Stomach smooth muscle (tissue), 2 donors: ENCODE measurements around the gene ITPR1.

Experiments
- H3K27ac ChIP-seq: one replicate; pipeline ENCODE4 v1.7.0; 2013; ENCODE audit warnings: mild to moderate bottlenecking, low read length, inconsistent platforms
- H3K27me3 ChIP-seq, 2 donors: one replicate each; pipeline ENCODE4 v1.7.0; 2013; ENCODE audit warnings: low read length in 2 of 2; ENCODE audit not compliant: insufficient read depth in 2 of 2, control insufficient read depth in 1 of 2
- H3K36me3 ChIP-seq, 2 donors: one replicate each; pipeline ENCODE4 v1.7.0; 2013; ENCODE audit warnings: low read length in 2 of 2; ENCODE audit not compliant: control insufficient read depth in 2 of 2, insufficient read depth in 2 of 2
- H3K4me1 ChIP-seq: one replicate; pipeline ENCODE4 v1.7.0; 2013; ENCODE audit warnings: low read length; ENCODE audit not compliant: control insufficient read depth, insufficient read depth
- H3K4me3 ChIP-seq, 2 donors: one replicate each; pipeline ENCODE4 v1.7.0; 2013; ENCODE audit warnings: low read length in 2 of 2
- H3K9ac ChIP-seq, 2 donors: one replicate each; pipeline ENCODE4 v1.7.0; 2013; ENCODE audit warnings: low read length in 2 of 2, mild to moderate bottlenecking in 1 of 2
- H3K9me3 ChIP-seq, 2 donors: one replicate each; pipeline ENCODE4 v1.7.0; 2013; ENCODE audit warnings: low read length in 2 of 2; ENCODE audit not compliant: control insufficient read depth in 2 of 2
- donor health status: healthy.
- donor health status: Pancreatic carcinoma.

ITPR1 gene

DNA sequence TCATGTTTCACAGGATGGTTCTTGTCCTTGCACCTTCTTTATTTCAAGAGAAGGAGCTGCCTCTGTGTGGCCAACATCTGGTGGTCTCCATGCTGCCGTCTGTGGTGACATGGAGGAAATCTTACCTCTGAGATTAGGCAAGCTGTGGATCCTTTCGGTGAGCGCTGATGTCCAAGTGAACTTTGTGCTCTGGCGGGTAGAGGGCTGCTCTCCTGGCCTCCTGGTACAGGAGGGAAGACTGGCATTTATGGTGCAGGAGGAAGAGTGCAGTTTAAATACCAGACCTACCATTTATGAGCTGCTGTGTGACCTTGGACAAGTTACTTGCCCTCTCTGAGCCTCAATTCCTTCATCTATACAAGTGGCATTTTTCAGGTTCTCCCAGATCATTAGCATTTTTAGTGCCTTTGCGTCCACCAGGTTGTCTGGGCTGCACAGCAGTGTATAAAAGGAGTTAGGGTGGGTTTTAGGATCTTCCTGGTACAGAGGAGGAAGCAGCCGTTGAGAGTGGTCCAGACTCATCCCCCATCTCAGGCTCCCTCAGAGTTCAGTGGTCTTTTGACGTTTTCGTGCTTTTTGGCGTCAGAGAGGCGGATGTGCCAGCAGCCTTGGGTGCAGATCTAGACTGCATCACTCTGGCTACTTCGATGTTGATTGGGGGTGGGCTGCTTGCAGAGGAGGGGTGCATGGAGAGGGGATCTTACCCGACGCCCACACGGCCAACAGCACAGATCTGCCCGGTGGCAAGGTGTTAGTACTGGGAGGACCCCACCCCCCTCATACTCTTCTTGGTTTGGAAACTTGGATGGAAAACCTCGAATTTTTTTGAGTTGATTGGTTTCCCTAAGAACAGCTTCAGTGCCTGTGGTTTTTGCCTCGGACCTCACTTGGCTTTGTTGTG is 162.2 kb downstream of the ITPR1 start:
- Histone ChIP-seq H3K4me1 (no peaks in the 10 kb centered on the region), H3K9ac (no peak overlapping the region), H3K36me3 (peaks cover 15 to 30% of the 10 kb centered on the region in 2 donors), H3K27me3 (no peaks in the 10 kb centered on the region), H3K27ac (no peak overlapping the region), H3K9me3 (no peaks in the 10 kb centered on the region), H3K4me3 (no peak overlapping the region)

DNA sequence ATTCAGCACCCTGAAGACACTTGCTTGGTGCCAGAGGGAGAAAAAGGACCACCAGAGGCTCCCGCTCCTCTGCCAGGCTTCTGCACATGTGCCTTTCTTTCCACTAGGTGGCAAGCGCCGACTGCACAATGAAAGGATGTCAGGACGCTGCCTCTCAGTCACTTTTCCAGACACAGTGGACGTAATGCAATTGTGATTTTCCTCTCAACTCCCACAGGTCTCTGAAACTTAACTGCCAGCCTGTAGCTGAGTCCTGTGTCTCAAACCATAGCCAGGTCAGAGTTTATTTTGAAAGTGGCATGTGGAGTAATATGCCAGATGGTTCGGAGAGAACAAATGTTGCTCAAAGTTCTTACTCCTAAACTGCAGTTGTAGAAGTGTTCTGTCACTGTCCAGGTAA is 162.9 kb downstream of the ITPR1 start:
- Histone ChIP-seq H3K27ac (no peak overlapping the region), H3K4me3 (no peak overlapping the region)

DNA sequence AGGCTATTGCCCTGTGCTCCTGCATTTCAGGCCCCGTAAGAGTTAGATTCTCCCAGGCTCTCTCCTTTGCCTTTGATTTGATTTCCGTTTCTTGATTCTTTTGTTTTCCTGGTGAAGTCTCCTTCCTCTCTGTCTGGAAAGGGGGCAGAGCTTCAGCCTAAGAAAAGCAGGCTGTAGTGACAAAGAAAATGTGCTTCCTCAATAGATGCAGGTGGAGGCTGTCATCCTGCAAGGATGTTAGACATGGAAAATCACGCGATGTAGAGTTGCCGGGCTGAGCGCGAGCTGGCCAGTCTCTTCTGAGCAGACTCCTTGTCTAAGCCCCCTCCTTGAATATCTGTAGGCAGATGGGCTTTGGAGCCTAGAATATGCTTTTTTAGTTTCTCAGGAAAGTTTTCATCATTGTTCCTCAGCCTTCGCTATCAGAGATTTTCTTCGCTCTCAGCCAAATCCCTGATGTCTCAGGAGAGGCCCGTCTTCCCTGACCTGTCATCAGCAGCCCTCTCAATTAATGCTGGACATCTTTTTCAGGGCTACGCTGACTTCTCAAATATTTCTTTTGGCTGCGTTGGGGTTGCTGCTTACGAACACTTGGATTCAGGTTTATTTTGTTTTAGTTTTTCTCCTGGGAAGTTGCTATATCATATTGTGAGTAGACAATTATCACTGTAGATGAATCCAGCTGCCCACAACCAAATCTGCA is 163.6 kb downstream of the ITPR1 start:
- Histone ChIP-seq H3K27ac (no peak overlapping the region), H3K9me3 (no peaks in the 10 kb centered on the region), H3K27me3 (no peaks in the 10 kb centered on the region), H3K9ac (no peak overlapping the region), H3K4me1 (no peaks in the 10 kb centered on the region), H3K36me3 (peaks cover 13 to 24% of the 10 kb centered on the region in 2 donors), H3K4me3 (no peak overlapping the region)

More for the DNA sequence above, 162.9 kb downstream of the ITPR1 start:
- no peaks in the 10 kb centered on the region for H3K4me1 ChIP-seq
- no peaks in the 10 kb centered on the region for H3K27me3 ChIP-seq
- no peaks in the 10 kb centered on the region for H3K9me3 ChIP-seq
- no peak overlapping the region for H3K9ac ChIP-seq
- peaks cover 15 to 27% of the 10 kb centered on the region in 2 donors for H3K36me3 ChIP-seq

DNA sequence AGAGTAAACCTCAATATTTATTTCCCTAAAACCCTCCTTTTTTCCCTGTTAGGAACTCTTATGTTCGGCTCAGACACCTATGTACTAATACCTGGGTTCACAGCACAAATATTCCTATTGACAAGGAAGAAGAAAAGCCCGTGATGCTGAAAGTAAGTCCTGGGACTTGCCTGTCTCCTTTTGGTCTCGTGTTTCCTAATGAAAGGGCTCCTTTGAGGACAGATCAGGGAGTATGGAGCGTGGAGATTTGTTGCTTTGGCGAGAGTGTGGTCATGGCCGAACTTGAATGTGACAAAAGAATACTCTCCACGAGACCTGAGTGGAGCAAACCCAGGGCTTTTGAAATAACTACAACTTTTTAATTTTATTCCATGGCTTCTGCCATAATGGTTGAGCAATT is 167.8 kb downstream of the ITPR1 start:
- H3K27ac ChIP-seq, result no peak overlapping the region
- H3K36me3 ChIP-seq, result peaks cover 20 to 21% of the 10 kb centered on the region in 2 donors

DNA sequence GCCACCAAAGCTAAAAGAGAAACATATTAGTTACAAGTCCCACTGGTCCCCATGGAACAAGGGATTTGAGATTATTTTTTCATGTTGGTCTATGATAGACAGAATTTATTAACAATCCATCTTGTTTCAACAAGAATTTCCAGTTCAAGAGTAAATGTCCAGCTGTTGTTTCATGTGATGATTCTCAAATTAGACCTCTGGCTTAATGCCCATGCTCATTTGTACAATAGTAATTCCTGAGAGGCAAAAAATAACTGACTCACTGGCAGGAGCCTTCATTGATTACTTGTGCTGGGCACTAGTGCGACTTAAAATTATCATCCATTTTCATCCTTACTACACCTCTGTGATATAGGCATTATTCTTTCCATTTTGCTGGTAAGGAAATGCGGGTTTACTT is 171.3 kb downstream of the ITPR1 start:
- H3K27ac ChIP-seq, result no peak overlapping the region
- no peaks in the 10 kb centered on the region for H3K4me1 ChIP-seq
- peaks cover 27 to 36% of the 10 kb centered on the region in 2 donors for H3K36me3 ChIP-seq
- H3K9me3 ChIP-seq, result no peaks in the 10 kb centered on the region
- no peak overlapping the region for H3K9ac ChIP-seq
- H3K27me3 ChIP-seq, result no peaks in the 10 kb centered on the region
- H3K4me3 ChIP-seq, result no peak overlapping the region

More for the DNA sequence above, 167.8 kb downstream of the ITPR1 start:
- H3K9me3 ChIP-seq, result no peaks in the 10 kb centered on the region
- no peaks in the 10 kb centered on the region for H3K27me3 ChIP-seq
- no peak overlapping the region for H3K4me3 ChIP-seq
- no peak overlapping the region for H3K9ac ChIP-seq
- no peaks in the 10 kb centered on the region for H3K4me1 ChIP-seq

DNA sequence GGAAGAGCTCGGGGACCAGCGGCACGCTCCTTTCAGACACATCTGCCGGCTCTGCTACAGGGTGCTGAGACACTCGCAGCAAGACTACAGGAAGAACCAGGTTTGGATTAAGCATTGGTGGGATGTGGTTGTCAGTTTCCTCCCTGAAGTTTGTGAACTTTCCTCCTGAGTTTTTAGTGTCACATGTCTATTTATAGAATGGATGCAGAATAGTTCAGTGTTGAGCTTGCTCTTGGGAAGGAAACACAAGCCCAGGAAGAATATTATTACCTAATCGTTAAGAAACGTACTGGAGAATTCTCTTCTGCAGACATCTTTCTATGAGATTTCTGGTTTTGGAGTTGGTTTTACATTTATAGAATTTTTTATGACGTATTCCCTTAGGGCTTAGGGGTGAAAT is 172.0 kb downstream of the ITPR1 start:
- H3K27me3 ChIP-seq, result no peaks in the 10 kb centered on the region
- no peak overlapping the region for H3K9ac ChIP-seq
- H3K4me3 ChIP-seq, result no peak overlapping the region
- H3K9me3 ChIP-seq, result no peaks in the 10 kb centered on the region
- no peaks in the 10 kb centered on the region for H3K4me1 ChIP-seq
- peaks cover 32 to 40% of the 10 kb centered on the region in 2 donors for H3K36me3 ChIP-seq
- H3K27ac ChIP-seq, result no peak overlapping the region

DNA sequence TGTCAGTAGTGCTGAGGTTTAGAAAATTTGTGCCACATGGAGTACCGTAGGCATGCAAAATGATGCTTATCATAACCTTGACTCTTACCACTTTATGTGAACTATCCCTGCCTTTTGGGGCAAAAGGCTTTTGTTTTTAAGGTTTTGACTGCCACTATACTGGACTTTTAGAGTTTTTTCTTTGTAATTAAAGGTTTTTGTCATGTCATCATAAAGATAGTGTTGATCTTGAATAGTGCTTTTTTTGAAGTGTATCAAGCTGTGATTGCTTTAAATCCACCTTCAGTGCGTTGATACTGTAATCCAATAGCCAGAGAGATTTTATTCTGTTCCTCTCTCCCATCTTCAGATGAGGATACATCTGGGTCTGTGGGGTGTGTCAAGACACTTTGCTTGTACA is 172.9 kb downstream of the ITPR1 start:
- Histone ChIP-seq H3K27me3 (no peaks in the 10 kb centered on the region), H3K4me3 (no peak overlapping the region), H3K36me3 (peaks cover 37 to 48% of the 10 kb centered on the region in 2 donors), H3K27ac (no peak overlapping the region), H3K9ac (no peak overlapping the region), H3K9me3 (no peaks in the 10 kb centered on the region), H3K4me1 (no peaks in the 10 kb centered on the region)

DNA sequence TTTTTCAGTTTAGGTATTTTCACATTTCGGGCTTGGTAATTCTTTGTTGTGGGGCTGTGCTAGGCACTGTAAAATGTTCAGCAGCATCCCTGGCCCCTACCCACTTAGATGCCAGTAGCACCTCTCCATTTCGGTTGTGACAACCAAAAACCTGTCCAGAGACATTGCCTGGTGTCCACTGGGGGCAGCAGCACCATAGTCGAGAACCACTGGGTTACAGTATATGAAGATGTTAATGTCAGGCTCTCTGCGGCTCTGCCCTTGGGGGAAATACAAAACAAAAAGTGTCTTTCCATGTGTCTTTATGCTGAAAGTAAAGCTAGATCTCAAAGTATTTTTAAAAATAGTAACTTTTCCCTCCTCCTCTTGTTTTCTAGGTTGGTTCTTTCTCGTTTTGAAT is 177.2 kb downstream of the ITPR1 start:
- no peaks in the 10 kb centered on the region for H3K27me3 ChIP-seq
- no peak overlapping the region for H3K4me3 ChIP-seq
- H3K9me3 ChIP-seq, result no peaks in the 10 kb centered on the region
- no peak overlapping the region for H3K9ac ChIP-seq
- H3K36me3 ChIP-seq, result peaks cover 30 to 46% of the 10 kb centered on the region in 2 donors
- no peaks in the 10 kb centered on the region for H3K4me1 ChIP-seq
- no peak overlapping the region for H3K27ac ChIP-seq

DNA sequence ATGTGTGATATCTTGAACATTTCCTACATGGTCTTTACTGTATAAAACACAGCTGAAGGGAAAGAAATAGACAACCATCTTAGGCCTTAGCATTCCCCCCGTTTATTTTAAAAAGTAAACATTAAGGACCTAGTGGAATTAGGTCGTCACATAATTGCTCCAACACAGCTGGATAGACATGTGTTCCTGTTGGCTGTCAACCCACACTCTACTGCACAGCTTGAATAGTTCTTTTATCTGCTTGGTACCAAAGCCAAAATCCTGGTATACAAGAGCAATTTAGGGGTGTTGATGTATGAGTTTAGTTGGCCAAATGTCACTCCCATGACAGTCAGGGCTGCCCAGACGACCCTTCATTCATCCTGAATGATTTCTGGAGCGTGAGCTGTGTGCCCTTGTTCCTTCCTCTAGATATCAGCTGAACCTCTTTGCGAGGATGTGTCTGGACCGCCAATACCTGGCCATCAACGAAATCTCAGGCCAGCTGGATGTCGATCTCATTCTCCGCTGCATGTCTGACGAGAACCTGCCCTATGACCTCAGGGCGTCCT is 179.7 kb downstream of the ITPR1 start:
- H3K4me3 ChIP-seq, result no peak overlapping the region
- H3K27me3 ChIP-seq, result no peaks in the 10 kb centered on the region
- H3K9me3 ChIP-seq, result no peaks in the 10 kb centered on the region
- no peak overlapping the region for H3K27ac ChIP-seq
- H3K36me3 ChIP-seq, result peaks cover 30 to 46% of the 10 kb centered on the region in 2 donors
- H3K9ac ChIP-seq, result no peak overlapping the region
- no peaks in the 10 kb centered on the region for H3K4me1 ChIP-seq

DNA sequence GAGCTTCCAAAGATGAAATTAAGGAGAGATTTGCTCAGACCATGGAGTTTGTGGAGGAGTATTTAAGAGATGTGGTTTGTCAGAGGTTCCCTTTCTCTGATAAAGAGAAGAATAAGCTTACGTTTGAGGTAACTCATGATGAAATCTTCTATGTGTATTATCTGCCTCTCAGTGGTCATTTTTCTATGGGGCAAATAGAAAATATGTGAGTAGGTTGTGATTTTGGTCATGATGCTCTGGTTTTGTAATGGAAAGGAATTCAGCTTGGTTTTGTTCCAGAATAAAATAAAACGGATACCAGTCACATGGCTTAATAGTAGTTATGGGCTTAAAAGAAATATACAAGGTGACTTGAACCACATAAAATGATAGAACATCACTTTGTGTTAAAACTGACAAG is 181.1 kb downstream of the ITPR1 start:
- Histone ChIP-seq H3K4me3 (no peak overlapping the region), H3K4me1 (no peaks in the 10 kb centered on the region), H3K9ac (no peak overlapping the region), H3K27me3 (no peaks in the 10 kb centered on the region), H3K36me3 (peaks cover 24 to 43% of the 10 kb centered on the region in 2 donors), H3K9me3 (no peaks in the 10 kb centered on the region), H3K27ac (no peak overlapping the region)
